Activated gamma-delta T cell treated with Interleukin-2 at 50 U/mL for 16 hours (primary cell): ENCODE measurements around the gene COX8C.
"Not testable (repeated sequence)": the region's sequence is repeated elsewhere in the genome, so short reads cannot be mapped to it uniquely, and the experiment has no call there.

Experiments
- DNase-seq: peaks from one replicate; pipeline ENCODE4 v3.0.0-alpha.2; 2020

COX8C gene

DNA sequence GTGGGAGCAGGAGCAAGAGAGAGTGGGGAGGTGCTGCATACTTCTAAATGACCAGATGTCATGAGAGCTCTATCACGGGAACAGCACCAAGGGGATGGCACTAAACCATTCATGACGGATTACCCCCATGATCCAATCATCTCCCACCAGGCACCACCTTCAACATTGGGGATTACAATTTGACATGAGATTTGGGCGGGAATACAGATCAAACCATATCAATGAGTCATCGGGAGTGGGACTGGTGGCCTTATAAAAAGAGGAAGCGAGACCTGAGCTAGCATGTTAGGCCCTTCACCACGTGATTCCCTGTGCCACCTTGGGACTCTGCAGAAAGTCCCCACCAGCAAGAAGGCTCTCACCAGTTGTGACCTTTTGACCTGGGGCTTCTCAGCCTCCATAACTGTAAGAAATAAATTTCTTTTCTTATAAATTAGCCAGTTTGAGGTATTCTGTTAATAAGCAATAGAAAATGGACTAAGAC is 28.7 kb downstream of the COX8C start:
- DNase-seq, result no peak

DNA sequence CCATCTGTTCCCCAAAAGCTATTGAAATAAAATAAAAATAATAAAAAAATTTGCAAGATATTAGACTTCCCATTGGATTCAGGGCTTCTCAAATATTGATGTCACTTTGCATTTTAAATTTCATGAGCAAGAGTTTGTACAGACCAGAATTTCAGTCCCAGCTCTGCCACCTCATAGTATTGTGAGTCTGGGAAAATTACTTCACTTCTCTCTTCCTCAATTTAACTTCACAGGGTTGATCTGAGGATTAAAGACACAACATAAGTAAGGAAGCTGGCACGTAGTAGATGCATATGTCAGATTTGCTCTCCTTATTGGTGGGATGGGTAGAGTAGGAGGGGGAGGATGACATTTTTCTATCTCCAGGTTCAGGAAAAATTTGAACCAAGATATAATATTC is 32.8 kb downstream of the COX8C start:
- no peak for DNase-seq

DNA sequence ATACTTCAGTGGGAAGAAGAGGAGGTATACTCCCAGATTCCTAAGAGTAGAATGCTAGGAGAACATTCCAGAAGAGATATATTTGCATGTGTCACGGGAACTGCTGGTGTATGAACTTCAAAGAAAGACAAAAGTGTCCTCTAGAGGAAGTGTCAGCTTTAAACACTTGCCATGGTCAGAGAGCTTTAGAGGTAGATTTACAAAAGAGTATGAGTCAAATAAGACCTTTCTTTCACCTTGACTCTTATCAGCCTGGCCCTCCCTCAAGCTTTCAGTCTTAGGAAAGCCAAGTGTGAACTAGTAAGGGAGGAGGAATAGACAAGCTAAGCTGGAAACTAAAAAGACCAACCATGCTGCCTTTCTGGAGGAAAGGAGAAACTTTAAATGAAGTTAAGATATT is 34.7 kb downstream of the COX8C start:
- no peak for DNase-seq

DNA sequence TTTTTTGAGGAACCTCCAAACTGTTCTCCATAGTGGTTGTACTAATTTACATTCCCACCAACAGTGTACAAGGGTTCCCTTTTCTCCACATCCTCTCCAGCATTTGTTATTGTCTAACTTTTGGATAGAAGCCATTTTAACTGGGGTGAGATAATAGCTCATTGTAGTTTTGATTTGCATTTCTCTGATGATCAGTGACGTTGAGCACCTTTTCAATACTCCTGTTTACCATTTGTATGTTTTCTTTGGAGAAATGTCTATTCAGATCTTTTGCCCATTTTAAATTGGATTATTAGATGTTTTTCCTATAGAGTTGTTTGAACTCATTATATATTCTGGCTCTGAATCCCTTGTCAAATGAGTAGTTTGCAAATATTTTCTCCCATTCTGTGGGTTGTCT is 37.3 kb downstream of the COX8C start:
- DNase-seq, result not testable (repeated sequence)

DNA sequence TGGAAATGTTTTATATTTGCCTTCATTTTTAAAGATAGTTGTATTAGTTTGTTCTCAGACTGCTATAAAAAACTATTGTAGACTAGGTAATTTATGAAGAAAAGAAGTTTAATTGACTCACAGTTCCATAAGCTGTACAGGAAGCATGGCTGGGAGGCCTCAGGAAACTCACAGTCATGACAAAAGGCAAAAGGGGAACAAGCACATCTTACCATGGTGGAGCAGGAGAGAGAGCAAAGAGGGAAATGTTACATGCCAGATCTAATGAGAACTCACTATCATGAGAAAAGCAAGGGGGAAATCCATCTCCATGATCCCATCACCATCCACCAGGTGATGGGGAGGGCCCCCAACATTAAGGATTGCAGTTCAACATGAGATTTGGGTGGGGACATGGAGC is 48.2 kb downstream of the COX8C start:
- DNase-seq, result no peak

DNA sequence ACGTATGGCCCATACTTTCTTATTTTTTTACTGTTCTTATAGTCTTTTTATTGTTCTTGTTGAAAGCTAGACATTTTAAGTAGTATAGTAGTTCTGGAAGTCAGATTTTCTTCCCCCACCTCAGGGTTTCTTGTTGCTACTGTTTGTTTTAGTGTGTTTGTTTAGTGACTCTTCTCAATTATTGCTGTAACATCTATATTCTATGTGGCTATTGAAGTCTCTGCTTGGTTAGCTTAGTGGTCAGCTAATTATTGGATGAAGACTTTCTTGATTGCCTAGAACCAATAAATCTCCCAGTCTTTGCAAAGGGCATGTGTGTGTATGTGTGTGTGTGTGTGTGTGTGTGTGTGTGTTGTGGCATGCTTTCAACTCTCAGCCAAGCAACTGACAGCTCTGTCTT is 49.5 kb downstream of the COX8C start:
- DNase-seq, result no peak
